ENCODE data around the gene LUC7L.

LUC7L gene

DNA sequence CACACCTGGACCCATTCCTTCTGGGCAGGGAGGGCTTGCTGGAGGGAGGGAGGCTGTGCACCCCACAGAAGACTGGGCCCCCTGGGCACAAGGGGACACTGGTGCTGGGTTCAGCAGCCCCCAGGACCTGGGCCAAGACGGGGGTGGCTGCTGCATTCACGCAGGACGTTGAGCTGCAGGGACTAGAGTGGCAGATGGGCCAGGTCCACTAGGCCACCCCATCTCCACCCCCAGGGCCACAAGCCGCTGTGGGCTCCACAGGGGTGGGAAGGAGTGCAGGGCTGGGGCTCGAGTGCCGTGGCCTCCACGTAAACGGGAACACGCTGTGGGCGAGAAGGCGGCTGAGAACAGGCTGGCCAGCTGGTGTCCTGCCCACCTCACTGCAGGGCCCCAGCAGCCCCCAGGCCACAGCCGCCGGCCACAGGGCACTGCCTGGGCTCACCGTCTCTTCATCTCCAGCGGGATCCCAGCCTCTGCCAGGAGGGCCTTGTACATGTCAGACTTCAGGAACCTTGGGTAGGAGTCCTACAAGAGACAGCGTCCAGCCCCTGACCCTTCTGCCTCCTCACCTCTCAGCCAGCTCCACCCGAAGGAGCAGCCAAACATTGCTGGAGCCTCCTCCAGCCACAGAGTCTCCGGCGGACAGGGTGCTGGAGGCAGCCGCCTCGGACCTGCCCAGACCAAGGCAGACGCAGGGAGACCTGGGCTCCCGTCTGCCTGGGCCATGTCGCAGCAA, 40.0 kb upstream of the LUC7L start:
- TF ChIP-seq EGR1 (IDR thresholded peaks at IDR 0.05), result no peak
- no peak for TF ChIP-seq CREB1 (IDR thresholded peaks at IDR 0.05; ENCODE audit: low read depth)
- no peak for TF ChIP-seq NFIC (IDR thresholded peaks at IDR 0.05)
- TF ChIP-seq TAF1 (IDR thresholded peaks at IDR 0.05; ENCODE audit: low read depth), result no peak
- no peak for TF ChIP-seq TCF12 (IDR thresholded peaks at IDR 0.05; ENCODE audit: low read depth)
- no peak for TF ChIP-seq YY1 (IDR thresholded peaks at IDR 0.05; ENCODE audit: low read depth)
- TF ChIP-seq CEBPB (IDR thresholded peaks at IDR 0.05), result no peak
- TF ChIP-seq ZBTB7A (IDR thresholded peaks at IDR 0.05; ENCODE audit: low read depth), result no peak
- TF ChIP-seq FOXM1 (IDR thresholded peaks at IDR 0.05; ENCODE audit: borderline replicate concordance, low read depth), result no peak
- no peak for TF ChIP-seq RAD21 (IDR thresholded peaks at IDR 0.05; ENCODE audit: low read depth)
- TF ChIP-seq EP300 (IDR thresholded peaks at IDR 0.05; ENCODE audit: borderline replicate concordance), result no peak

DNA sequence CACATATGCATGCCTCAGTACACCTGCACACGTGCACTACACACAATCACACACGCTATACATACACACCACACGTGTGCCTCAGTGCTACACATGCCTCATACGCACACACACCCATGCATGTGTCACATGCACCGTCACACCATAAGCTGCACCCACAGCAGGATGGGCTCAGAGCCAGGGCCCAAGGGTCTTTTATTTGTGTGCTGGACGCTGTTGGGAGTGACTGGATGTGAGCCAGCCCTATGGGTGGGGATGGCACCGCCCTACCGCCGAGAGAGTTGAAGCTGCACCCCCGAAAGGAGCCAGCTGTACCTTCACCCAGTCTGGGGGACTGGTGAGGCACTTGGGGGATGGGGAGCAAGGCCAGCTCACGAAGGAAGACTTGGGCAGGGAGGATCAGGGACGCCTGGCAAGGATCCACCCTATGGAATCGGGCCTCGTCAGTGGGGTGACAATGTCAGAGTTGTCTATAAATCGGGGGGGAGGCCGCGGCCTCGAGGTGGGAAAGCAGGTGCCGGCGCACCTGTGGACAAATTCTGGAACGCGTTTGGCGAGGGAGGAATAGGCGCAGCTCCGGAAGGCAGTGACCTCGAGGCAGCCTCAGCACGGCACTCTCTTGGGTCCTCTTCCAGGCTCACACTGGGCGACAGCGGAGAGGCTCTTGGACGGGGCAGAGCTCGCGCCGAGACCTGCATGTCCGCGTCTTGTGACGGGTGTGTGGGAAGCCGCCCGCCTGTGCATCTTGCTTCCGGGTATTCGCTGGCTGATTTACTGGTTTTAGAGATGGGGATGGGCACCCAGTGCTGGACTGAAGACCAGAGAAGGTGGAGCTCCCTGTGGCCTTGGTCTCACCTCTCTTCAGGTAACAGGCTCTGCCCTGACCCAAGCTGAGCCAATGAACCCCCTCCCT, 39.1 kb upstream of the LUC7L start:
- no peak for TF ChIP-seq TAF1 (IDR thresholded peaks at IDR 0.05; ENCODE audit: low read depth)
- TF ChIP-seq EGR1 (IDR thresholded peaks at IDR 0.05), result no peak
- no peak for TF ChIP-seq EP300 (IDR thresholded peaks at IDR 0.05; ENCODE audit: borderline replicate concordance)
- no peak for TF ChIP-seq CEBPB (IDR thresholded peaks at IDR 0.05)
- no peak for TF ChIP-seq TCF12 (IDR thresholded peaks at IDR 0.05; ENCODE audit: low read depth)
- no peak for TF ChIP-seq RAD21 (IDR thresholded peaks at IDR 0.05; ENCODE audit: low read depth)
- no peak for TF ChIP-seq YY1 (IDR thresholded peaks at IDR 0.05; ENCODE audit: low read depth)
- TF ChIP-seq, protein P1, sequence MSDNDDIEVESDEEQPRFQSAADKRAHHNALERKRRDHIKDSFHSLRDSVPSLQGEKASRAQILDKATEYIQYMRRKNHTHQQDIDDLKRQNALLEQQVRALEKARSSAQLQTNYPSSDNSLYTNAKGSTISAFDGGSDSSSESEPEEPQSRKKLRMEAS (IDR thresholded peaks at IDR 0.05), result no peak
- TF ChIP-seq, protein P2, sequence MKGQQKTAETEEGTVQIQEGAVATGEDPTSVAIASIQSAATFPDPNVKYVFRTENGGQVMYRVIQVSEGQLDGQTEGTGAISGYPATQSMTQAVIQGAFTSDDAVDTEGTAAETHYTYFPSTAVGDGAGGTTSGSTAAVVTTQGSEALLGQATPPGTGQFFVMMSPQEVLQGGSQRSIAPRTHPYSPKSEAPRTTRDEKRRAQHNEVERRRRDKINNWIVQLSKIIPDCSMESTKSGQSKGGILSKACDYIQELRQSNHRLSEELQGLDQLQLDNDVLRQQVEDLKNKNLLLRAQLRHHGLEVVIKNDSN (IDR thresholded peaks at IDR 0.05), result no peak
- TF ChIP-seq NFIC (IDR thresholded peaks at IDR 0.05), result no peak
- no peak for TF ChIP-seq TEAD4 (IDR thresholded peaks at IDR 0.05)
- TF ChIP-seq, protein P3, sequence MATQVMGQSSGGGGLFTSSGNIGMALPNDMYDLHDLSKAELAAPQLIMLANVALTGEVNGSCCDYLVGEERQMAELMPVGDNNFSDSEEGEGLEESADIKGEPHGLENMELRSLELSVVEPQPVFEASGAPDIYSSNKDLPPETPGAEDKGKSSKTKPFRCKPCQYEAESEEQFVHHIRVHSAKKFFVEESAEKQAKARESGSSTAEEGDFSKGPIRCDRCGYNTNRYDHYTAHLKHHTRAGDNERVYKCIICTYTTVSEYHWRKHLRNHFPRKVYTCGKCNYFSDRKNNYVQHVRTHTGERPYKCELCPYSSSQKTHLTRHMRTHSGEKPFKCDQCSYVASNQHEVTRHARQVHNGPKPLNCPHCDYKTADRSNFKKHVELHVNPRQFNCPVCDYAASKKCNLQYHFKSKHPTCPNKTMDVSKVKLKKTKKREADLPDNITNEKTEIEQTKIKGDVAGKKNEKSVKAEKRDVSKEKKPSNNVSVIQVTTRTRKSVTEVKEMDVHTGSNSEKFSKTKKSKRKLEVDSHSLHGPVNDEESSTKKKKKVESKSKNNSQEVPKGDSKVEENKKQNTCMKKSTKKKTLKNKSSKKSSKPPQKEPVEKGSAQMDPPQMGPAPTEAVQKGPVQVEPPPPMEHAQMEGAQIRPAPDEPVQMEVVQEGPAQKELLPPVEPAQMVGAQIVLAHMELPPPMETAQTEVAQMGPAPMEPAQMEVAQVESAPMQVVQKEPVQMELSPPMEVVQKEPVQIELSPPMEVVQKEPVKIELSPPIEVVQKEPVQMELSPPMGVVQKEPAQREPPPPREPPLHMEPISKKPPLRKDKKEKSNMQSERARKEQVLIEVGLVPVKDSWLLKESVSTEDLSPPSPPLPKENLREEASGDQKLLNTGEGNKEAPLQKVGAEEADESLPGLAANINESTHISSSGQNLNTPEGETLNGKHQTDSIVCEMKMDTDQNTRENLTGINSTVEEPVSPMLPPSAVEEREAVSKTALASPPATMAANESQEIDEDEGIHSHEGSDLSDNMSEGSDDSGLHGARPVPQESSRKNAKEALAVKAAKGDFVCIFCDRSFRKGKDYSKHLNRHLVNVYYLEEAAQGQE (IDR thresholded peaks at IDR 0.05; ENCODE audit: low read depth), result no peak
- TF ChIP-seq FOXM1 (IDR thresholded peaks at IDR 0.05; ENCODE audit: borderline replicate concordance, low read depth), result no peak
- no peak for TF ChIP-seq ZBTB7A (IDR thresholded peaks at IDR 0.05; ENCODE audit: low read depth)
- TF ChIP-seq CREB1 (IDR thresholded peaks at IDR 0.05; ENCODE audit: low read depth), result no peak

DNA sequence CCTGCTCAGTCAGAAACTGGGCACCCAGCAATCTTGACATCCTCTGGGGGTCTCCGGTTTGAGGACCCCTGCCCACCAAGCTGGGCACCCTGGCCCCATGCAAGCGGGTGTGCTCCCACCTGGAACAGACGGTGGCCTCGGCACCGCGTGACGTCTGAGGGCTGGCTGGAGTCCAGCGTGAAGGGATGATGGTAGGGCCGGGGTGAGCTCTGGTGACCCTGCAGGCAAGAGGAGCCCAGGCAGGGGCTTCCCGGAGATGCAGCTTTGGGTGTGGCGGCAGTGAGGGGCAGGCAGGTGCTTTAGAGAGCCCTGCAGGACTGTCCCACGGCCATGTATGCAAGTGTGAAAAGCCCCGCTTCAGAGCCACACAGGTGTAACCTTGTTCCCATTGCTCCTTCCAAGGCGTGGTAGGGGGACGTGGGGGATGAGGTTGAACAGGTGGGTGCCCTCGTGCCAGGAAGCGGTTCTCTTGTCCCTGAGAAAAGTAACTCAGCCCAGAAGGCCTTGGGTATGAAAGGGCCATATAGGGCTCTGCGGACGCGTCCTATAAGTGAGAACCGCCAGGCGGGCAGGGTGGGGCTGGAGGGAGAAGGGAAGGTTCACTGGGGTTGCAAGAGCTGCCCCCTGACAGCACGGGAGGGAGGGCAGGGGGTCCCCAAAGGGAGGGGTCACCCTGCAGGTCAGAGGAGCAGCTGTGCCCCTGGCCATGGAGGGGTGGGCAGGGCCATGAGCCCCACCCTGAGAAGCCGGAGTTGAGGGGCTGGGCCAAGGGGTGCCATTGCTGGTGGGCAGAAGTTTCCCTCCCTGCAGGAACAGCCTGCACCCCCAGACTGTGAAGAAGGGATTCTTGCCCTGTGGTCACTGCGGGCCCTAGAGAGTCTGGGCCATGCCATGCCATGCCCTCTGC, 37.3 kb upstream of the LUC7L start:
- no peak for TF ChIP-seq EP300 (IDR thresholded peaks at IDR 0.05; ENCODE audit: borderline replicate concordance)
- no peak for TF ChIP-seq ZBTB7A (IDR thresholded peaks at IDR 0.05; ENCODE audit: low read depth)
- TF ChIP-seq, protein P1 (IDR thresholded peaks at IDR 0.05), result no peak
- TF ChIP-seq, protein P2 (IDR thresholded peaks at IDR 0.05), result no peak
- TF ChIP-seq TCF12 (IDR thresholded peaks at IDR 0.05; ENCODE audit: low read depth), result no peak
- no peak for TF ChIP-seq RAD21 (IDR thresholded peaks at IDR 0.05; ENCODE audit: low read depth)
- TF ChIP-seq, protein P3 (IDR thresholded peaks at IDR 0.05; ENCODE audit: low read depth), result no peak
- no peak for TF ChIP-seq CREB1 (IDR thresholded peaks at IDR 0.05; ENCODE audit: low read depth)
- no peak for TF ChIP-seq NFIC (IDR thresholded peaks at IDR 0.05)

DNA sequence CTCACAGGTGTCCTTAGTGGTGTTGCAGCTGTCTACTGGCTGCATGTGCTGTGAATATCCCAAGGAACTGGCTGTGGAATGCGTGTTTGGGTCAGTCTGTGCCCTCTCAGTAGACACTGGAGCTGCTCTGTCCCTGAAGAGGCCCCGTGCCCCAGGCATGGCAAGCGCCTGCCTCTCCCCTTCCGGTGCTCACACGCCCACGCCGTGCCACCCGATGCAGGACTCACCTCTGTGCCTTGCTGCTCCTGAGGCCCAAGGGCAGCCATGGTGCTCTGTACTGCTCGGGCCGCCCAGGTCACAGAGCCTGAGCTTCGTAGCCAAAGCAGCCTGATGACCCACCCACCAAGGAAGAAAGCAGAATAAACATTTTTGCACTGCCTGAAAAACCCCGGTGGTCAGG, 36.5 kb upstream of the LUC7L start:
- TF ChIP-seq NFIC (IDR thresholded peaks at IDR 0.05), result no peak
- TF ChIP-seq CREB1 (IDR thresholded peaks at IDR 0.05; ENCODE audit: low read depth), result no peak
- TF ChIP-seq EGR1 (IDR thresholded peaks at IDR 0.05), result no peak
- no peak for TF ChIP-seq CEBPB (IDR thresholded peaks at IDR 0.05)
- no peak for TF ChIP-seq RAD21 (IDR thresholded peaks at IDR 0.05; ENCODE audit: low read depth)
- TF ChIP-seq, protein P2 (IDR thresholded peaks at IDR 0.05), result no peak
- TF ChIP-seq, protein P3 (IDR thresholded peaks at IDR 0.05; ENCODE audit: low read depth), result no peak
- TF ChIP-seq TAF1 (IDR thresholded peaks at IDR 0.05; ENCODE audit: low read depth), result no peak
- no peak for TF ChIP-seq YY1 (IDR thresholded peaks at IDR 0.05; ENCODE audit: low read depth)
